HepG2 (cell line): ENCODE data around the gene BMX. TPM values are rescaled to one million over a fixed set of nuclear protein-coding genes. Genes with fewer than 3 reads are reported as not detected.

ENCODE experiments used
- ATAC-seq: fragments of 200-7000 bp; cut with Tn5 transposase; 3 replicates; pipeline ENCODE4 v1.9.1; 2020; ENCODE audit warnings: mild to moderate bottlenecking, moderate library complexity
- BruUV-seq: library from RNA; stranded (reverse); fragments of 400-500 nt; replicated peaks from 2 replicates; lab custom pipeline; 2021; lab: Mats Ljungman, UMichigan
- CTCF ChIA-PET: fragments of 300-600 bp; formaldehyde crosslinking; extraction: SDS; loops from one replicate; lab custom pipeline; 2021; ENCODE audit warnings: low total read pairs, inconsistent platforms, low intra/inter-chr PET ratio; lab: Yijun Ruan, JAX
- POLR2A ChIA-PET: fragments of 350-600 bp; sonication (Branson Sonifier 250); formaldehyde crosslinking; loops from one replicate; lab custom pipeline; 2020; ENCODE audit warnings: antibody characterized with exemption, inconsistent platforms; lab: Yijun Ruan, JAX
- DNase-seq: peaks from one replicate; pipeline ENCODE4 v3.0.0-alpha.2; 2015; ENCODE audit warnings: low spot score
- FAIRE-seq: peaks from 3 replicates; lab custom pipeline; 2011; peaks lifted over from hg19 to GRCh38; lab: Jason Lieb, UNC
- H2AFZ ChIP-seq: one replicate; pipeline ENCODE4 v1.6.1; 2011; ENCODE audit warnings: low read length, inconsistent platforms
- H3K27ac ChIP-seq: fragments of 300-600 bp; 3 replicates; pipeline ENCODE4 v1.8.0; 2011; ENCODE audit warnings: mixed run types, mild to moderate bottlenecking, mixed read lengths, low read length, inconsistent platforms; ENCODE audit not compliant: insufficient read depth; ENCODE audit errors: extremely low read length
- H3K27me3 ChIP-seq, 2 experiments: fragments of 200-600 bp in 1 of 2; 2 replicates in 1 of 2; 3 replicates in 1 of 2; pipeline versions ENCODE4 v1.6.0 to v1.8.0; 2011; ENCODE audit warnings: low read length in 2 of 2, mild to moderate bottlenecking in 2 of 2, moderate library complexity in 2 of 2, inconsistent platforms in 1 of 2; ENCODE audit not compliant: insufficient read depth in 2 of 2, control insufficient read depth in 1 of 2
- H3K36me3 ChIP-seq, 2 experiments: fragments of 200-600 bp in 1 of 2; replicated peaks in 1 of 2; 2 replicates in 1 of 2; 3 replicates in 1 of 2; pipeline versions ENCODE4 v1.5.1 to v1.8.0; 2011; ENCODE audit warnings: low read length in 2 of 2, inconsistent platforms in 1 of 2; ENCODE audit not compliant: insufficient read depth in 2 of 2, control insufficient read depth in 1 of 2
- H3K4me1 ChIP-seq: 2 replicates; pipeline ENCODE4 v1.5.1; 2012; ENCODE audit warnings: low read length, inconsistent platforms; ENCODE audit not compliant: insufficient read depth
- H3K4me2 ChIP-seq: 2 replicates; pipeline ENCODE4 v1.6.0; 2011; ENCODE audit warnings: low read depth, low read length, inconsistent platforms
- H3K4me3 ChIP-seq, 3 experiments: fragments of 200-600 bp in 1 of 3; sonication (generic), shearing (Covaris generic) in 1 of 3; replicated peaks in 1 of 3; 2 replicates each; pipeline ENCODE4 v1.5.1; 2011 to 2016; ENCODE audit warnings: low read length in 3 of 3, inconsistent platforms in 2 of 3, low read depth in 2 of 3, mild to moderate bottlenecking in 2 of 3, control low read depth in 1 of 3, mixed read lengths in 1 of 3; ENCODE audit not compliant: insufficient read depth in 1 of 3
- H3K79me2 ChIP-seq: one replicate; pipeline ENCODE4 v1.6.1; 2011; ENCODE audit warnings: low read length, inconsistent platforms; ENCODE audit not compliant: insufficient read depth
- H3K9ac ChIP-seq: 2 replicates; pipeline ENCODE4 v1.6.0; 2011; ENCODE audit warnings: mild to moderate bottlenecking, low read depth, low read length, inconsistent platforms; ENCODE audit not compliant: insufficient read depth
- H3K9me3 ChIP-seq: 2 replicates; pipeline ENCODE4 v1.5.1; 2012; ENCODE audit warnings: mild to moderate bottlenecking, low read length
- H4K20me1 ChIP-seq: 2 replicates; pipeline ENCODE4 v1.6.0; 2011; ENCODE audit warnings: inconsistent platforms, mild to moderate bottlenecking, low read length, moderate library complexity; ENCODE audit not compliant: insufficient read depth
- BHLHE40 ChIP-seq: IDR thresholded peaks from 2 replicates; pipeline ENCODE4 v1.6.1; 2011; ENCODE audit warnings: low read length, improper control_type of control experiment
- HNRNPLL ChIP-seq: fragments of 200-400 bp; formaldehyde crosslinking; IDR thresholded peaks from 2 replicates; pipeline ENCODE4 v1.6.1; 2017; ENCODE audit warnings: mild to moderate bottlenecking, low read depth, low read length; ENCODE audit not compliant: poor library complexity, severe bottlenecking
- KMT2A ChIP-seq: sonication (generic); formaldehyde crosslinking; IDR thresholded peaks from 2 replicates; pipeline ENCODE4 v1.4.0; 2020; ENCODE audit warnings: missing genetic modification reagents
- MEIS1 ChIP-seq: sonication (generic); formaldehyde crosslinking; IDR thresholded peaks from 2 replicates; pipeline ENCODE4 v1.9.0; 2021; ENCODE audit warnings: mild to moderate bottlenecking, missing genetic modification reagents, moderate library complexity, borderline replicate concordance
- MXI1 ChIP-seq: IDR thresholded peaks from 3 replicates; pipeline ENCODE4 v1.6.1; 2012; ENCODE audit warnings: low read depth, low read length, inconsistent platforms, borderline replicate concordance
- MYNN ChIP-seq: sonication (generic); formaldehyde crosslinking; IDR thresholded peaks from 2 replicates; pipeline ENCODE4 v1.4.0; 2020; ENCODE audit warnings: mild to moderate bottlenecking, low read depth, missing genetic modification reagents
- NFE2L2 ChIP-seq: fragments of 150-350 bp; IDR thresholded peaks from 2 replicates; pipeline ENCODE4 v1.6.1; 2014; ENCODE audit warnings: low read length
- POLR2G ChIP-seq: fragments of 200-400 bp; formaldehyde crosslinking; IDR thresholded peaks from 2 replicates; pipeline ENCODE4 v1.6.1; 2018; ENCODE audit warnings: mild to moderate bottlenecking, low read depth, low read length, moderate library complexity
- ZEB1 ChIP-seq: IDR thresholded peaks from 2 replicates; pipeline ENCODE4 v1.6.1; 2012; ENCODE audit warnings: mild to moderate bottlenecking, low read depth, inconsistent platforms; ENCODE audit not compliant: insufficient replicate concordance
- ZFX ChIP-seq: sonication (generic); formaldehyde crosslinking; IDR thresholded peaks from 2 replicates; pipeline ENCODE4 v1.4.0; 2020; ENCODE audit warnings: mild to moderate bottlenecking, low read depth, missing genetic modification reagents, moderate library complexity
- ZNF33A ChIP-seq: sonication (generic); formaldehyde crosslinking; IDR thresholded peaks from 2 replicates; pipeline ENCODE4 v1.5.1; 2020; ENCODE audit warnings: missing genetic modification reagents, mild to moderate bottlenecking, moderate library complexity, borderline replicate concordance
- ZNF441 ChIP-seq: sonication (generic); formaldehyde crosslinking; IDR thresholded peaks from 2 replicates; pipeline ENCODE4 v1.7.0; 2021; ENCODE audit warnings: missing genetic modification reagents, borderline replicate concordance
- ZNF460 ChIP-seq: sonication (generic); formaldehyde crosslinking; IDR thresholded peaks from 2 replicates; pipeline ENCODE4 v1.5.1; 2020; ENCODE audit warnings: missing genetic modification reagents, mild to moderate bottlenecking, borderline replicate concordance
- WGBS: methylation state at CpG from one replicate; pipeline ENCODE4 v1.1.6; 2017; ENCODE audit warnings: low lambda C conversion rate; 5-methylcytosine and 5-hydroxymethylcytosine counted together
- in situ Hi-C: cut with HindIII; loops from 2 replicates; pipeline ENCODE4 v1.10.0; 2017; ENCODE audit warnings: low pct_unique_long_range_greater_than_20kb; ENCODE audit not compliant: extremely low pct_ligation_motif_present
- intact Hi-C: fragments of 100-400 bp; cut with micrococcal nuclease; formaldehyde crosslinking; loops from one replicate; pipeline ENCODE4 v1.10.0; 2022; ENCODE audit not compliant: unreplicated experiment
- polyA plus RNA-seq, 8 experiments: library from polyadenylated mRNA; depleted of rRNA in 3 of 8; stranded (reverse) in 7 of 8; unstranded in 1 of 8; fragments of >200 nt; fragmentation: Illumina TruSeq in 4 of 8; extraction: Trizol in 4 of 8; gene quantifications; 2 replicates each; pipeline versions ENCODE4 v1.2.1 to v1.2.3, GENCODE V29; 2011 to 2016; ENCODE audit warnings: low read depth in 4 of 8, missing spikeins in 1 of 8, mixed read lengths in 1 of 8; ENCODE audit not compliant: insufficient read depth in 1 of 8
- total RNA-seq, 5 experiments: library from RNA; depleted of rRNA; stranded (reverse); fragments of >200 nt; fragmentation: Illumina TruSeq; extraction: Trizol; gene quantifications; 2 replicates each; pipeline ENCODE4 v1.2.3, GENCODE V29; 2016; ENCODE audit warnings: low read depth in 1 of 5
- TF ChIP-seq, protein P1 (sequence below): sonication (generic); formaldehyde crosslinking; IDR thresholded peaks from 2 replicates; pipeline ENCODE4 v1.4.0; 2020; ENCODE audit warnings: missing genetic modification reagents
- TF ChIP-seq, protein P2 (sequence below): sonication (generic); formaldehyde crosslinking; IDR thresholded peaks from 2 replicates; pipeline ENCODE4 v1.5.1; 2020; ENCODE audit warnings: mild to moderate bottlenecking, missing genetic modification reagents, moderate library complexity
- TF ChIP-seq, protein P3 (sequence below): IDR thresholded peaks from 2 replicates; pipeline ENCODE4 v1.6.1; 2016; ENCODE audit warnings: mild to moderate bottlenecking, missing biosample characterization, missing genetic modification reagents

BMX gene
- total and polyA plus RNA-seq, 2 of the 13 experiments (the other 11 are each of a cell fraction or from before 2014, with no cell fraction given): not detected

DNA sequence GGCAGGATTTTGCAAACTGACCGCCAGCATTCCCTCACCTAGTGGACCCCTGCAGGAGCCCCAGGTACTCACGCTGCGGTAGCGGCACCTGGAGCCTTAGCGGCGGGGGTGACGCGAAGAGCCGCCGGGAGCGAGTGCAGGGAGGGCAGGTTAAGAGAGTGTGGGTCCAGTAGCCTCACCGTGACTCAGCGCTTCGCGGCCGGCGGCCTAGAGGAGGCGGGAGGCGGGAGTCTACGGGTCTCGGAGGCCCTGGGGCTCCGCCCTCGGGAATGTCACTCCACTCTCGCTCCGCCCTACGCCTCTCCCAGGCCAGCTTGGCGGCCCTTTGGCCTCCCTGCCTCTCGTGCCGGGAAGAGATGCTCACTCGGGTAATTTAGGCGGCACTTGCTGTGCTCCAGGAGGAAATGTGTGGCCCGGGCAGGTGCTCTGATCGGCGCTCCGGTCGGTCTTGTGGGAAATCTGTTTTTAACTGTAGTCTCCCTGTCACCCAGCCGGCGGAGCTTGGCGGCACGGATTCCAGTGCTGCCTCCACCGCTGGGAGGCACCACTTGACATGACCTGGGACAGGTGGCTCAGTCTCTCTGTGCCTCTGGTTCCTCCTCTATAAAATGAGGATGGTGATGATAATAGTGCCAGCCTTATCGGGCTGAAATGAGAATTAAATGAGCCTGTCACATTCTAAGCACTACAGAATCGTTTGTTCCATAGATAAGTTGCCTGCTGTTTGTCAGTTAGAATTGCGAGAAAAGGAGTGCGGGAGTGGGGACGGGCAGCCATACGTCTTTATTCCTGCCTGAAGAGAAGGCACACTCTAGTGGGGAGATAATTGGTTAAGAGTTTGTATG, 7.3 kb upstream of the BMX start, which contains the start of gene PIR:
TSS of gene PIR (minus strand) at position 216 of the 845 bp plus-strand sequence. CDS start 2,076 bp downstream, outside the sequence.
- H2AFZ ChIP-seq: peak within 1 kb of the TSS; percentile 42
- no peak for FAIRE-seq
- BruUV-seq: TSS peak; percentile 97
- peak within 1 kb of the TSS; percentile 77 for H3K9ac ChIP-seq
- peak within 1 kb of the TSS; percentile 43 to 73 (median 68); a peak in 5 of 6 replicates for H3K4me3 ChIP-seq
- H3K36me3 ChIP-seq: no peaks in the 10 kb centered on the region
- peak; percentile 80 for DNase-seq
- intact Hi-C loops (loop anchor here (1.0 to 10.0 kb wide), 2 partner anchors 22 to 151 kb away; no protein-coding TSS in a partner anchor), in situ Hi-C loops (no loop called here)
- ChIA-PET POLR2A (no interaction called here), CTCF (no interaction called here)
- H3K27me3 ChIP-seq: no peaks in the 10 kb centered on the region
- no peaks in the 10 kb centered on the region for H3K9me3 ChIP-seq
- 7% methylated on average over 11 of the region's 47 CpGs for WGBS
- peak within 1 kb of the TSS; percentile 78 for H3K4me2 ChIP-seq
- H3K4me1 ChIP-seq: peaks cover 25% of the 10 kb centered on the region
- no peaks in the 10 kb centered on the region for H3K79me2 ChIP-seq
- no peaks in the 10 kb centered on the region for H4K20me1 ChIP-seq
- peak within 1 kb of the TSS; percentile 87 for H3K27ac ChIP-seq
- peak; percentile 99 for ATAC-seq
- TF ChIP-seq, protein P1, sequence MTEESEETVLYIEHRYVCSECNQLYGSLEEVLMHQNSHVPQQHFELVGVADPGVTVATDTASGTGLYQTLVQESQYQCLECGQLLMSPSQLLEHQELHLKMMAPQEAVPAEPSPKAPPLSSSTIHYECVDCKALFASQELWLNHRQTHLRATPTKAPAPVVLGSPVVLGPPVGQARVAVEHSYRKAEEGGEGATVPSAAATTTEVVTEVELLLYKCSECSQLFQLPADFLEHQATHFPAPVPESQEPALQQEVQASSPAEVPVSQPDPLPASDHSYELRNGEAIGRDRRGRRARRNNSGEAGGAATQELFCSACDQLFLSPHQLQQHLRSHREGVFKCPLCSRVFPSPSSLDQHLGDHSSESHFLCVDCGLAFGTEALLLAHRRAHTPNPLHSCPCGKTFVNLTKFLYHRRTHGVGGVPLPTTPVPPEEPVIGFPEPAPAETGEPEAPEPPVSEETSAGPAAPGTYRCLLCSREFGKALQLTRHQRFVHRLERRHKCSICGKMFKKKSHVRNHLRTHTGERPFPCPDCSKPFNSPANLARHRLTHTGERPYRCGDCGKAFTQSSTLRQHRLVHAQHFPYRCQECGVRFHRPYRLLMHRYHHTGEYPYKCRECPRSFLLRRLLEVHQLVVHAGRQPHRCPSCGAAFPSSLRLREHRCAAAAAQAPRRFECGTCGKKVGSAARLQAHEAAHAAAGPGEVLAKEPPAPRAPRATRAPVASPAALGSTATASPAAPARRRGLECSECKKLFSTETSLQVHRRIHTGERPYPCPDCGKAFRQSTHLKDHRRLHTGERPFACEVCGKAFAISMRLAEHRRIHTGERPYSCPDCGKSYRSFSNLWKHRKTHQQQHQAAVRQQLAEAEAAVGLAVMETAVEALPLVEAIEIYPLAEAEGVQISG: peak; percentile 55; the same call in 1 of the 2 replicates
- TF ChIP-seq ZNF441 (no peak), ZNF33A (CRISPR knock-in tag) (no peak), POLR2G (peak; percentile 60), ZNF460 (CRISPR knock-in tag) (no peak), MYNN (CRISPR knock-in tag) (no peak), NFE2L2 (peak; percentile 98), MXI1 (peak; percentile 24; the same call in 1 of the 3 replicates), KMT2A (CRISPR knock-in tag) (0 out of 2 replicates have a peak, but pooled peaks have one; percentile 53), HNRNPLL (peak; percentile 53), MEIS1 (CRISPR knock-in tag) (0 out of 2 replicates have a peak, but pooled peaks have one; percentile 43), BHLHE40 (peak; percentile 45), ZFX (CRISPR knock-in tag) (peak; percentile 61; the same call in 1 of the 2 replicates), ZEB1 (peak; percentile 19)
- TF ChIP-seq, protein P2, sequence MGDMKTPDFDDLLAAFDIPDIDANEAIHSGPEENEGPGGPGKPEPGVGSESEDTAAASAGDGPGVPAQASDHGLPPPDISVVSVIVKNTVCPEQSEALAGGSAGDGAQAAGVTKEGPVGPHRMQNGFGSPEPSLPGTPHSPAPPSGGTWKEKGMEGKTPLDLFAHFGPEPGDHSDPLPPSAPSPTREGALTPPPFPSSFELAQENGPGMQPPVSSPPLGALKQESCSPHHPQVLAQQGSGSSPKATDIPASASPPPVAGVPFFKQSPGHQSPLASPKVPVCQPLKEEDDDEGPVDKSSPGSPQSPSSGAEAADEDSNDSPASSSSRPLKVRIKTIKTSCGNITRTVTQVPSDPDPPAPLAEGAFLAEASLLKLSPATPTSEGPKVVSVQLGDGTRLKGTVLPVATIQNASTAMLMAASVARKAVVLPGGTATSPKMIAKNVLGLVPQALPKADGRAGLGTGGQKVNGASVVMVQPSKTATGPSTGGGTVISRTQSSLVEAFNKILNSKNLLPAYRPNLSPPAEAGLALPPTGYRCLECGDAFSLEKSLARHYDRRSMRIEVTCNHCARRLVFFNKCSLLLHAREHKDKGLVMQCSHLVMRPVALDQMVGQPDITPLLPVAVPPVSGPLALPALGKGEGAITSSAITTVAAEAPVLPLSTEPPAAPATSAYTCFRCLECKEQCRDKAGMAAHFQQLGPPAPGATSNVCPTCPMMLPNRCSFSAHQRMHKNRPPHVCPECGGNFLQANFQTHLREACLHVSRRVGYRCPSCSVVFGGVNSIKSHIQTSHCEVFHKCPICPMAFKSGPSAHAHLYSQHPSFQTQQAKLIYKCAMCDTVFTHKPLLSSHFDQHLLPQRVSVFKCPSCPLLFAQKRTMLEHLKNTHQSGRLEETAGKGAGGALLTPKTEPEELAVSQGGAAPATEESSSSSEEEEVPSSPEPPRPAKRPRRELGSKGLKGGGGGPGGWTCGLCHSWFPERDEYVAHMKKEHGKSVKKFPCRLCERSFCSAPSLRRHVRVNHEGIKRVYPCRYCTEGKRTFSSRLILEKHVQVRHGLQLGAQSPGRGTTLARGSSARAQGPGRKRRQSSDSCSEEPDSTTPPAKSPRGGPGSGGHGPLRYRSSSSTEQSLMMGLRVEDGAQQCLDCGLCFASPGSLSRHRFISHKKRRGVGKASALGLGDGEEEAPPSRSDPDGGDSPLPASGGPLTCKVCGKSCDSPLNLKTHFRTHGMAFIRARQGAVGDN (CRISPR knock-in tag): peak; percentile 75
- TF ChIP-seq, protein P3, sequence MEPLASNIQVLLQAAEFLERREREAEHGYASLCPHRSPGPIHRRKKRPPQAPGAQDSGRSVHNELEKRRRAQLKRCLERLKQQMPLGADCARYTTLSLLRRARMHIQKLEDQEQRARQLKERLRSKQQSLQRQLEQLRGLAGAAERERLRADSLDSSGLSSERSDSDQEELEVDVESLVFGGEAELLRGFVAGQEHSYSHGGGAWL (CRISPR knock-in tag): peak; percentile 35; the same call in 1 of the 2 replicates
